Keratinocyte (primary cell): ENCODE data around the gene PPIL4.

Experiments used
- EZH2 ChIP-seq: IDR thresholded peaks from one replicate; pipeline ENCODE4 v1.6.1; 2012; ENCODE audit warnings: inconsistent platforms, mild to moderate bottlenecking, low read length, moderate library complexity
- TF ChIP-seq, protein P1 (sequence below), 3 experiments: IDR thresholded peaks in 1 of 3; conservative IDR thresholded peaks in 1 of 3; optimal IDR thresholded peaks in 1 of 3; 2 replicates in 2 of 3; 3 replicates in 1 of 3; pipeline versions ENCODE3 to v1.5.1; 2011; ENCODE audit warnings: low read length in 3 of 3, mild to moderate bottlenecking in 3 of 3, moderate library complexity in 2 of 3, control low read depth in 1 of 3, inconsistent platforms in 1 of 3; ENCODE audit not compliant: insufficient read depth in 2 of 3; ENCODE audit errors: extremely low read depth in 1 of 3

DNA sequence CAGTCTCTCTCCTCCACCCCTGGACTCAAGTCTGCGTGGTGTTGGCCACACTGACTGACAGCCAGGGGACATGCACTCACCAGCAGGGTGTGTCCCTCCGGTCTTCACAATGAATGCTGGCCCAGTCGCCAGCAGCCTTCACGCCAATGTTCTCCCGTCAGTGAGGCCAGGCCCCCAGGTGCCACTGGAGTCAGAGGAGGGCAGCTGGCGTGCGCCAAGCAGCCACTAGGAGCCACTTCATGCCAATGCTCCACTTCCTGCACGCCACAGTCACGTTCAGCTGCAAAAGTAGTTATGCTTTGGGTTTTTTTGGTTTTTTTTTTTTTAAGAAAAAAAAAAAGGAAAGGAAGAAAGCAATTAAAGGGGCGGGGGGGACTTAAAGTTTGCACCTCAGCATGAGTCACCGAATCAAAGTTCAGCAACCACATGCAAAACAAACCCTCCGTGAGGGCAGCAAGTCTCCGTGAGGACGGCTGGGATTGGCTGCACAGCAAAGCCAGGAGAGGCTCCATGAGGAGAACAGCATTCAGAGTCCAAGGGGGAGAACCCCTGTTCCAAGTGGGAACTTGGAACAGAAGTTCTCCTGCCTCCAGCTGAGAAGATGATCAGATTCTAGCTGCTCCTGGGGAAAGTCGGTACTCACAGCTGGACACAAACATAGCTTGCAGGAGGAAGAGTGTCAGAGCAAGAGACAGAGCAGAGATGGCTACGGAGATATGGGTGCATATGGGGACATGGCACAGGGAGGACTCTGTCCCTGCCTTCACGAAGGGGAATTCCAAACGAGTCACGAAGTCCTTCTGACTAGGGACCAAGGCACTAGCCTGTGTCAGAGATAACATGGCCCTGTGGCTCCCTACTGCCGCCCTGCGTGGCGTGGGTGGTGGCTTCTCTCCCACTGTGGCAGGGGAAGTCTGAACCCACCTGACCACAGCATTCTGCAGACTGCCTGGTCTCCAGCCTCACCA, 60.8 kb downstream of the PPIL4 start, which contains the start of gene ZC3H12D:
- TF ChIP-seq, protein P1, sequence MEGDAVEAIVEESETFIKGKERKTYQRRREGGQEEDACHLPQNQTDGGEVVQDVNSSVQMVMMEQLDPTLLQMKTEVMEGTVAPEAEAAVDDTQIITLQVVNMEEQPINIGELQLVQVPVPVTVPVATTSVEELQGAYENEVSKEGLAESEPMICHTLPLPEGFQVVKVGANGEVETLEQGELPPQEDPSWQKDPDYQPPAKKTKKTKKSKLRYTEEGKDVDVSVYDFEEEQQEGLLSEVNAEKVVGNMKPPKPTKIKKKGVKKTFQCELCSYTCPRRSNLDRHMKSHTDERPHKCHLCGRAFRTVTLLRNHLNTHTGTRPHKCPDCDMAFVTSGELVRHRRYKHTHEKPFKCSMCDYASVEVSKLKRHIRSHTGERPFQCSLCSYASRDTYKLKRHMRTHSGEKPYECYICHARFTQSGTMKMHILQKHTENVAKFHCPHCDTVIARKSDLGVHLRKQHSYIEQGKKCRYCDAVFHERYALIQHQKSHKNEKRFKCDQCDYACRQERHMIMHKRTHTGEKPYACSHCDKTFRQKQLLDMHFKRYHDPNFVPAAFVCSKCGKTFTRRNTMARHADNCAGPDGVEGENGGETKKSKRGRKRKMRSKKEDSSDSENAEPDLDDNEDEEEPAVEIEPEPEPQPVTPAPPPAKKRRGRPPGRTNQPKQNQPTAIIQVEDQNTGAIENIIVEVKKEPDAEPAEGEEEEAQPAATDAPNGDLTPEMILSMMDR (optimal IDR thresholded peaks at IDR 0.05 in 1 of 3, IDR thresholded peaks at IDR 0.05 in 1 of 3, conservative IDR thresholded peaks at IDR 0.05 in 1 of 3; ENCODE audit: extremely low read depth in 1 of 3, insufficient read depth in 2 of 3, low read length in 3 of 3), result peak in 2 of 3 experiments; percentile 31 to 33
- TF ChIP-seq EZH2, result no peak
